A549 (cell line): ENCODE measurements around the gene DVL2. TPM values are rescaled to one million over a fixed set of nuclear protein-coding genes. Genes with fewer than 3 reads are reported as not detected.
A peak's percentile ranks its signal among the peaks of the same experiment; 100 is the strongest.

ENCODE experiments used
- ATAC-seq, 2 experiments: fragments of 200-7000 bp in 1 of 2; fragments of >200 bp in 1 of 2; cut with Nextera tagmentation in 1 of 2; cut with Tn5 transposase in 1 of 2; 3 replicates each; pipeline versions ENCODE4 v1.8.0 to v1.9.1; 2018 to 2020; ENCODE audit warnings: mild to moderate bottlenecking in 1 of 2, moderate library complexity in 1 of 2
- CTCF ChIA-PET: fragments of 300-600 bp; sonication (Branson Sonifier 250); formaldehyde crosslinking; extraction: SDS; loops from one replicate; lab custom pipeline; 2021; ENCODE audit warnings: antibody characterized with exemption, inconsistent platforms; lab: Yijun Ruan, JAX
- POLR2A ChIA-PET: fragments of 350-600 bp; formaldehyde crosslinking; extraction: SDS; loops from one replicate; lab custom pipeline; 2021; ENCODE audit warnings: antibody characterized with exemption, inconsistent platforms; lab: Yijun Ruan, JAX
- DNase-seq, 2 experiments: peaks; one replicate each; pipeline versions ENCODE4 v3.0.0 to v3.0.0-alpha.2; 2011 to 2016; ENCODE audit warnings: low read depth in 1 of 2, low spot score in 1 of 2
- FAIRE-seq: peaks from 2 replicates; lab custom pipeline; 2011; peaks lifted over from hg19 to GRCh38; lab: Jason Lieb, UNC
- H3K27ac ChIP-seq, 2 experiments: fragments of >200 bp; sonication (Bioruptor Twin); formaldehyde crosslinking; 3 replicates each; pipeline ENCODE4 v1.5.1; 2016 to 2017
- H3K4me1 ChIP-seq: fragments of >200 bp; sonication (Bioruptor Twin); formaldehyde crosslinking; 3 replicates; pipeline ENCODE4 v1.6.1; 2016
- H3K4me2 ChIP-seq: fragments of >200 bp; sonication (Bioruptor Twin); formaldehyde crosslinking; 3 replicates; pipeline ENCODE4 v1.6.1; 2016
- H3K4me3 ChIP-seq: fragments of >200 bp; sonication (Bioruptor Twin); formaldehyde crosslinking; 3 replicates; pipeline ENCODE4 v1.5.1; 2016
- H3K9me3 ChIP-seq: fragments of >200 bp; sonication (Bioruptor Twin); formaldehyde crosslinking; 3 replicates; pipeline ENCODE4 v1.6.1; 2016
- BHLHE40 ChIP-seq: IDR thresholded peaks from 2 replicates; pipeline ENCODE4 v1.6.1; 2012; ENCODE audit warnings: low read depth, low read length, inconsistent platforms
- CHD2 ChIP-seq: fragments of 150-350 bp; IDR thresholded peaks from 2 replicates; pipeline ENCODE4 v1.6.1; 2014; ENCODE audit warnings: low read length; ENCODE audit not compliant: partially characterized antibody
- CHD4 ChIP-seq: fragments of 200-600 bp; sonication (generic); IDR thresholded peaks from 2 replicates; pipeline ENCODE4 v1.6.1; 2016; ENCODE audit warnings: antibody characterized with exemption, mild to moderate bottlenecking, borderline replicate concordance
- EHF ChIP-seq: fragments of 250-450 bp; sonication (Bioruptor Pico); IDR thresholded peaks from 2 replicates; pipeline ENCODE4 v1.5.0; 2020; ENCODE audit warnings: mild to moderate bottlenecking
- FOSB ChIP-seq: fragments of 250-450 bp; sonication (Bioruptor Pico); IDR thresholded peaks from 2 replicates; pipeline ENCODE4 v1.5.0; 2020; ENCODE audit warnings: mild to moderate bottlenecking, moderate library complexity
- FOSL2 ChIP-seq, 2 experiments: fragments of 450-650 bp in 1 of 2; fragments of >200 bp in 1 of 2; sonication (Bioruptor Twin) in 1 of 2; formaldehyde crosslinking; IDR thresholded peaks; 2 replicates each; pipeline versions ENCODE4 v1.5.0 to v1.6.1; 2016 to 2020; ENCODE audit warnings: mild to moderate bottlenecking in 1 of 2, moderate library complexity in 1 of 2
- FOXS1 ChIP-seq: fragments of 250-450 bp; sonication (Bioruptor Pico); IDR thresholded peaks from 2 replicates; pipeline ENCODE4 v1.5.0; 2020; ENCODE audit warnings: mild to moderate bottlenecking, moderate library complexity
- GATA3 ChIP-seq: IDR thresholded peaks from 2 replicates; pipeline ENCODE4 v1.6.1; 2012; ENCODE audit warnings: borderline replicate concordance
- HOXA7 ChIP-seq: fragments of 250-450 bp; sonication (Bioruptor Pico); IDR thresholded peaks from 2 replicates; pipeline ENCODE4 v1.5.0; 2020; ENCODE audit warnings: mild to moderate bottlenecking, moderate library complexity
- HOXB5 ChIP-seq: fragments of 250-450 bp; sonication (Bioruptor Pico); IDR thresholded peaks from 2 replicates; pipeline ENCODE4 v1.5.0; 2020; ENCODE audit warnings: mild to moderate bottlenecking, moderate library complexity
- JUN ChIP-seq, 2 experiments: fragments of >200 bp; sonication (Bioruptor Twin); formaldehyde crosslinking; IDR thresholded peaks; 2 replicates in 1 of 2; 3 replicates in 1 of 2; pipeline ENCODE4 v1.6.1; 2016 to 2017
- JUNB ChIP-seq: fragments of >200 bp; sonication (Bioruptor Twin); formaldehyde crosslinking; IDR thresholded peaks from 2 replicates; pipeline ENCODE4 v1.6.1; 2016
- KDM1A ChIP-seq: fragments of 200-600 bp; sonication (generic); IDR thresholded peaks from 2 replicates; pipeline ENCODE4 v1.6.1; 2016; ENCODE audit warnings: low read depth, mild to moderate bottlenecking
- MAFK ChIP-seq: fragments of 450-650 bp; IDR thresholded peaks from 2 replicates; pipeline ENCODE4 v1.6.1; 2014; ENCODE audit not compliant: partially characterized antibody
- MAZ ChIP-seq: fragments of 150-350 bp; IDR thresholded peaks from 2 replicates; pipeline ENCODE4 v1.6.1; 2014; ENCODE audit warnings: antibody characterized with exemption, low read depth, low read length, borderline replicate concordance
- MYC ChIP-seq: IDR thresholded peaks from 2 replicates; pipeline ENCODE4 v1.6.1; 2012; ENCODE audit warnings: mild to moderate bottlenecking, inconsistent platforms, low read length, improper control_type of control experiment, borderline replicate concordance
- NFE2L2 ChIP-seq: fragments of 150-350 bp; conservative IDR thresholded peaks from 2 replicates; pipeline ENCODE4 v1.6.1; 2014; ENCODE audit warnings: low read length
- NPAS2 ChIP-seq: fragments of 250-450 bp; sonication (Bioruptor Pico); IDR thresholded peaks from 2 replicates; pipeline ENCODE4 v1.8.0; 2022; ENCODE audit warnings: mild to moderate bottlenecking, moderate library complexity, borderline replicate concordance
- NR3C1 ChIP-seq: fragments of >200 bp; sonication (Bioruptor Twin); formaldehyde crosslinking; IDR thresholded peaks from 3 replicates; pipeline ENCODE4 v1.6.1; 2017
- PHF8 ChIP-seq: fragments of 200-600 bp; sonication (generic); IDR thresholded peaks from 2 replicates; pipeline ENCODE4 v1.6.1; 2016; ENCODE audit warnings: low read depth, mild to moderate bottlenecking, antibody characterized with exemption, moderate library complexity, borderline replicate concordance
- POLR2A ChIP-seq: IDR thresholded peaks from 2 replicates; pipeline ENCODE4 v1.6.1; 2012; ENCODE audit warnings: mild to moderate bottlenecking, low read length
- RAD21 ChIP-seq, 2 experiments: fragments of >200 bp in 1 of 2; sonication (Bioruptor Twin) in 1 of 2; formaldehyde crosslinking in 1 of 2; IDR thresholded peaks in 1 of 2; conservative IDR thresholded peaks in 1 of 2; 2 replicates in 1 of 2; 3 replicates in 1 of 2; pipeline ENCODE4 v1.6.1; 2012 to 2018; ENCODE audit warnings: inconsistent platforms in 1 of 2
- WGBS: methylation state at CpG from one replicate; pipeline ENCODE4 v1.1.6; 2017; ENCODE audit errors: missing lambda C conversion rate; 5-methylcytosine and 5-hydroxymethylcytosine counted together
- polyA plus RNA-seq, 4 experiments: library from polyadenylated mRNA; depleted of rRNA in 3 of 4; stranded (reverse); fragments of >200 nt; fragmentation: RNase III in 1 of 4; extraction: RNeasy Plus Mini Kit Qiagen cat#74134 plus additional on column Dnase treatment in 1 of 4; gene quantifications; 2 replicates in 3 of 4; 3 replicates in 1 of 4; pipeline ENCODE4 v1.2.3, GENCODE V29; 2011 to 2017
- TF ChIP-seq, protein P1 (sequence below): fragments of >200 bp; sonication (Bioruptor Twin); formaldehyde crosslinking; IDR thresholded peaks from 2 replicates; pipeline ENCODE4 v1.6.1; 2016
- TF ChIP-seq, protein P2 (sequence below): fragments of 150-350 bp; IDR thresholded peaks from 2 replicates; pipeline ENCODE4 v1.6.1; 2014; ENCODE audit warnings: low read depth, mild to moderate bottlenecking, low read length
- TF ChIP-seq, protein P3 (sequence below): IDR thresholded peaks from 2 replicates; pipeline ENCODE4 v1.6.1; 2012
- TF ChIP-seq, protein P4 (sequence below): IDR thresholded peaks from 2 replicates; pipeline ENCODE4 v1.6.1; 2012; ENCODE audit warnings: low read depth, borderline replicate concordance

The DVL2 gene
- polyA plus RNA-seq, 2 of the 4 experiments (the other 2 are of a cell fraction) = 5.7 to 40.4 TPM

DNA sequence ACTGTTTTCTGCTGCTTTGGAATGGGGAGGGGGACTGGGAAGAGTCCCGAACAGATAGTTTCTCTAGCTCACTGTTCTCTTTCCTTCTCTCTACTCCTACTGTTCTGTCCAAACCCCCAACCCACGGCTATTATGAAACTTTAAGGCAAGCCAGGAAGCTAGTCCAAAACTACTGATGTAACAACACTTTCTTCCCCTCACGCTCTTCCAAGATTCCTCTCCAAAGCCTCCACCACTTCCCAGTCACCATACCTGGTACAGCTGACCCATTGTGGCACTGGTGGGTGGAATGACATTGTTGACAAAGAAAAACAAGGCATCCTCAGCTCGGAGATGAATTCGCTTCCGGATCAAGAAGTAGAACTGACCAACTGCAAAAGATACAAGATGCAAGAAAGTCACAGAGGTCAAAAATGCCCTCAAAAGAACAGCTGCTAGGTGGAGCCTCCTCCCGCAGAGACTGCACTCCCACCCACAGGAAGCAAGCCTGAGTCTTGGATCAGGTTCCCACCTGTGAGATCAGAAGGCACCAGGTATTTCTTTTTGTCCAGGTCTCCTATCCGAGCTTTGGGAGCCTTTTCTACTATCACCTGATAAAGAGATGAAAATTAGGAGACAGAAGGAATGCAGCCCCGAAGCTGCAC lies 6.9 kb upstream of the DVL2 start (continued):
- TF ChIP-seq FOSB = no peak
- TF ChIP-seq, protein P1, sequence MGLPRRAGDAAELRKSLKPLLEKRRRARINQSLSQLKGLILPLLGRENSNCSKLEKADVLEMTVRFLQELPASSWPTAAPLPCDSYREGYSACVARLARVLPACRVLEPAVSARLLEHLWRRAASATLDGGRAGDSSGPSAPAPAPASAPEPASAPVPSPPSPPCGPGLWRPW = no peak
- TF ChIP-seq, protein P2, sequence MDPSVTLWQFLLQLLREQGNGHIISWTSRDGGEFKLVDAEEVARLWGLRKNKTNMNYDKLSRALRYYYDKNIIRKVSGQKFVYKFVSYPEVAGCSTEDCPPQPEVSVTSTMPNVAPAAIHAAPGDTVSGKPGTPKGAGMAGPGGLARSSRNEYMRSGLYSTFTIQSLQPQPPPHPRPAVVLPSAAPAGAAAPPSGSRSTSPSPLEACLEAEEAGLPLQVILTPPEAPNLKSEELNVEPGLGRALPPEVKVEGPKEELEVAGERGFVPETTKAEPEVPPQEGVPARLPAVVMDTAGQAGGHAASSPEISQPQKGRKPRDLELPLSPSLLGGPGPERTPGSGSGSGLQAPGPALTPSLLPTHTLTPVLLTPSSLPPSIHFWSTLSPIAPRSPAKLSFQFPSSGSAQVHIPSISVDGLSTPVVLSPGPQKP = no peak
- no peak for TF ChIP-seq RAD21 (conservative IDR thresholded peaks at IDR 0.05 in 1 of 2, IDR thresholded peaks at IDR 0.05 in 1 of 2)
- no peak for TF ChIP-seq CHD4
- TF ChIP-seq KDM1A = no peak
- TF ChIP-seq POLR2A = no peak
- TF ChIP-seq MYC = no peak
- TF ChIP-seq MAFK = no peak
- TF ChIP-seq, protein P3, sequence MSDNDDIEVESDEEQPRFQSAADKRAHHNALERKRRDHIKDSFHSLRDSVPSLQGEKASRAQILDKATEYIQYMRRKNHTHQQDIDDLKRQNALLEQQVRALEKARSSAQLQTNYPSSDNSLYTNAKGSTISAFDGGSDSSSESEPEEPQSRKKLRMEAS = no peak
- TF ChIP-seq NPAS2 (CRISPR knock-in tag) = no peak

DNA sequence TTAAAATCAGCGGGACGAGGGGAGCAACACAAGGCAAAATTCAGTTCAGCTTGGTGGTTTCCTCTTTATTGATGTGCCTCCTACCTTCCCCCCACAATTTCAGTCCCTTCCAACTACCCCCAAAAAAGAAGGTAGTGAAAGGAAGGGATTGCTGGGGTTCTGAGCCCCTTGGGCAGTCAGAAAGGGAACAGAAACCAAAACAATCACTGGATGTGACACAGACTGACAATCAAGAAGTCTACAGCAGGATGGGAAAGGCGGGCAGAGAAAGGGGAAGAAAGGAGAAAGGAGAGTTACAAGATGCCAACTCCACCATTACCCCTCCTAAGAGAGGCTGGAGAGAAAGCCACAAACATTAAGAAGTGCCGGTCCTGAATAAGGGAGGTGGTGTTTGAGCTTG lies 6.1 kb upstream of the DVL2 start:
- Histone ChIP-seq H3K4me2 (peak overlapping the region; percentile 97), H3K4me3 (peak overlapping the region; percentile 20; the same call in 1 of the 3 replicates)
- TF ChIP-seq NR3C1 (no peak), KDM1A (no peak), EHF (CRISPR knock-in tag) (no peak), PHF8 (no peak), JUNB (no peak)
- TF ChIP-seq, protein P2 = no peak
- TF ChIP-seq, protein P4, sequence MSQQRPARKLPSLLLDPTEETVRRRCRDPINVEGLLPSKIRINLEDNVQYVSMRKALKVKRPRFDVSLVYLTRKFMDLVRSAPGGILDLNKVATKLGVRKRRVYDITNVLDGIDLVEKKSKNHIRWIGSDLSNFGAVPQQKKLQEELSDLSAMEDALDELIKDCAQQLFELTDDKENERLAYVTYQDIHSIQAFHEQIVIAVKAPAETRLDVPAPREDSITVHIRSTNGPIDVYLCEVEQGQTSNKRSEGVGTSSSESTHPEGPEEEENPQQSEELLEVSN = no peak
- TF ChIP-seq, all 56 proteins: peak for 0
- CTCF ChIA-PET = interaction anchor here (0.9 to 17.3 kb wide), 8 partner anchors 9 to 63 kb away, joined by 3 to 169 read pairs (median 9); partner anchors contain the start of genes ACADVL, CTDNEP1, DLG4 and ELP5
- POLR2A ChIA-PET = no interaction called here
- no peak for FAIRE-seq
- DNase-seq = no peak
- Histone ChIP-seq H3K4me1 (peaks cover 44% of the 10 kb centered on the region), H3K9me3 (no peaks in the 10 kb centered on the region), H3K27ac (peak overlapping the region; percentile 18 to 54; a peak in 4 of 6 replicates)
- no peak for ATAC-seq
- WGBS = 42% methylated on average over 4 of the region's 4 CpGs

DNA sequence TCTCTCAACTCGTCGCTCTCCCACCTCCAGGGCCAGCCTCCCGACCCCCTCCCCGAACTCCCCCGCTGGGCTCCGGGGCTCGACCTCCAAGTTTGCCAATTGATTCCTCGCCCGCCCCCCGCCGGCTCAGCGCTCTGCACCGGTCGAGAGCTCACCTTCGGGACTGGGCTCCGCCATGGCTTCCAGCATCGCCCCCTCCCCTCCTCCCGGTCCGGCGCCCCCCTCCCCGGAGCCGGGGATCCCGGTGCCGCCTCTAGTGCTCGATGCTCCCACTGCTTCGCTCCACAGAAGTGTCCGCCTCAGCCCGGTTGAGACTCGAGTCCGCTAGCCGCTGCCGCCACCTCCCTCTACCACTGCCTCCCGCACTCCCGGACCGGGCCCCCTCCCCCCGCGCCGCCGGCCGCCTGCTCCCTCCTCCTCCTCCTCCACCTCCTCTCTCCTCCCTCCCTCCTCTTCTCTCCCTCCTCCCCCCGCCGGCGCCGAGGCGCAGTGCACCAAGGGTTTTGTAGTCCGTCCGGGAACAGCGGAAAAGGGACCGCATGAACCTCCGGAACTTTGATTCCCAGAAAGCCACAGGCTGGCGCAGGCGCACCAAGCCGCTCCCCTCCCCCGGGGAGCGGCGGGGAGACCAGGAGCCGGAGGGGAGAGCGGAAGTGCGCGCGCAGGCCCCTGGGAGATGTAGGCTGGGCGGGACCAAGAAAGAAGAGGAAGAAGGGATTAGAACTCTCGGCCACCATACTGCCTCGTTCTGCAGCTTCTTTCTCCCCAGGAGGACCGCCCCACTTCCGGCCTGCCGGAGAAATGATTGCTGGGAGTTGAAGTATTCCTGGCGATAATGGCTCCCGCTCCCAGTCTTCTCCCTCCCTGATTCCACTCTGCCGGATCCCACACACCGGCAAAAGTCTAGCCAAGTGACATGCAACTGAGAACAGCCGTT lies 5.0 kb upstream of the DVL2 start, which contains the start of gene PHF23:
Gene PHF23 (minus strand): TSS at position 367 of the 937 bp plus-strand sequence. CDS start 178 bp downstream, at position 189.
- CTCF ChIA-PET = interaction anchor here (0.9 to 17.3 kb wide), 7 partner anchors 10 to 61 kb away, joined by 3 to 169 read pairs (median 11); partner anchors contain the start of genes ACADVL, DLG4 and SLC2A4
- no peak for FAIRE-seq

More for the DNA sequence above, 5.0 kb upstream of the DVL2 start, which contains the start of gene PHF23:
- POLR2A ChIA-PET = interaction anchor here (0.6 to 6.9 kb wide), 4 partner anchors 12 to 19 kb away, joined by 3 to 63 read pairs (median 4); partner anchors contain the start of genes ACADVL, CTDNEP1, DLG4 and ELP5
- Histone ChIP-seq H3K4me1 (peaks cover 52% of the 10 kb centered on the region), H3K9me3 (no peaks in the 10 kb centered on the region), H3K27ac (peak within 1 kb of the TSS; percentile 98 to 100), H3K4me2 (peak within 1 kb of the TSS; percentile 97), H3K4me3 (peak within 1 kb of the TSS; percentile 99)
- TF ChIP-seq CHD2 (peak; percentile 49), FOSL2 (IDR thresholded peaks at IDR 0.05) (no peak), FOSL2 (CRISPR knock-in tag; IDR thresholded peaks at IDR 0.05) (no peak), HOXB5 (CRISPR knock-in tag) (no peak), HOXA7 (CRISPR knock-in tag) (no peak), BHLHE40 (no peak), JUN (IDR thresholded peaks at IDR 0.05) (peak; percentile 73 to 81; a peak in 3 of 5 replicates), GATA3 (no peak), NFE2L2 (no peak), FOXS1 (CRISPR knock-in tag) (no peak), POLR2A (peak; percentile 70), MAZ (peak; percentile 97), MYC (peak; percentile 75; the same call in 1 of the 2 replicates), KDM1A (no peak), JUNB (no peak)
- TF ChIP-seq, protein P3 = peak; percentile 52
- ATAC-seq (peak; percentile 54 to 79), DNase-seq (peak; percentile 100)
- 1% methylated on average over 44 of the region's 72 CpGs for WGBS
